ENCODE data around the gene MIDN. TPM values are rescaled to one million over a fixed set of nuclear protein-coding genes. Genes with fewer than 3 reads are reported as not detected.
A peak's percentile ranks its signal among the peaks of the same experiment; 100 is the strongest.

MIDN gene
- total RNA-seq, 1 donor from 2014 or later: 15.8 TPM

DNA sequence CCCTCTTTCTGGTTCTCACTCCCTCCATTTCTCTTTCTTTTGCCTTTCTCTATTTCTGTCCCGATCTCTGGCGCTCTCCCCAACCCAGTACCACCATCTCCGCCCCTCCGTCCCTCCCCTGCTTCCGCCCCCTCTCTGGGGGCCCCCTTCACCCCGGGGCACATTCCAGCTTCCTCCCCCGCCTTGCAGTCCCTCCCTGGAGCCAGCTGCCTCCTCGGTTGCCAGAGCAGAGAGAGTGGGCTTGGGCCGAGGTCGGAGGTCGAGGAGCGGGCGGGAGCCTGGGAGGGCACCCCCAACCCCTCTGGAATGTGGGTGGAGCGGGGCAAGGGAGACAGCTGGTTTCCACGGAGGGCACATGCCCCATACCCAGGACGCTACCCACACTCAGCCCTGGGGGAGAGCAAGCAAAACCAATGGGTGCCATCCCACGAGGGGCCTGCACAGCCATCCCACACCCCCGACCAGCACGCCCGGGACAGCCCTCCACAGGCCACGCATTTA is 14.3 kb downstream of the MIDN start:
- TF ChIP-seq, protein P1, sequence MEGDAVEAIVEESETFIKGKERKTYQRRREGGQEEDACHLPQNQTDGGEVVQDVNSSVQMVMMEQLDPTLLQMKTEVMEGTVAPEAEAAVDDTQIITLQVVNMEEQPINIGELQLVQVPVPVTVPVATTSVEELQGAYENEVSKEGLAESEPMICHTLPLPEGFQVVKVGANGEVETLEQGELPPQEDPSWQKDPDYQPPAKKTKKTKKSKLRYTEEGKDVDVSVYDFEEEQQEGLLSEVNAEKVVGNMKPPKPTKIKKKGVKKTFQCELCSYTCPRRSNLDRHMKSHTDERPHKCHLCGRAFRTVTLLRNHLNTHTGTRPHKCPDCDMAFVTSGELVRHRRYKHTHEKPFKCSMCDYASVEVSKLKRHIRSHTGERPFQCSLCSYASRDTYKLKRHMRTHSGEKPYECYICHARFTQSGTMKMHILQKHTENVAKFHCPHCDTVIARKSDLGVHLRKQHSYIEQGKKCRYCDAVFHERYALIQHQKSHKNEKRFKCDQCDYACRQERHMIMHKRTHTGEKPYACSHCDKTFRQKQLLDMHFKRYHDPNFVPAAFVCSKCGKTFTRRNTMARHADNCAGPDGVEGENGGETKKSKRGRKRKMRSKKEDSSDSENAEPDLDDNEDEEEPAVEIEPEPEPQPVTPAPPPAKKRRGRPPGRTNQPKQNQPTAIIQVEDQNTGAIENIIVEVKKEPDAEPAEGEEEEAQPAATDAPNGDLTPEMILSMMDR (IDR thresholded peaks at IDR 0.05; ENCODE audit: insufficient read depth, low read length, severe bottlenecking): no peak
- Histone ChIP-seq H3K4me3 (ENCODE audit: low read depth, low read length) (peak overlapping the region; percentile 75), H3K36me3 (ENCODE audit: control insufficient read depth, insufficient read depth, low read length) (no peaks in the 10 kb centered on the region), H3K27me3 (ENCODE audit: control insufficient read depth, insufficient read depth, low read length) (no peaks in the 10 kb centered on the region)
- no peak for FAIRE-seq
- no peak for DNase-seq (ENCODE audit: low read depth)

DNA sequence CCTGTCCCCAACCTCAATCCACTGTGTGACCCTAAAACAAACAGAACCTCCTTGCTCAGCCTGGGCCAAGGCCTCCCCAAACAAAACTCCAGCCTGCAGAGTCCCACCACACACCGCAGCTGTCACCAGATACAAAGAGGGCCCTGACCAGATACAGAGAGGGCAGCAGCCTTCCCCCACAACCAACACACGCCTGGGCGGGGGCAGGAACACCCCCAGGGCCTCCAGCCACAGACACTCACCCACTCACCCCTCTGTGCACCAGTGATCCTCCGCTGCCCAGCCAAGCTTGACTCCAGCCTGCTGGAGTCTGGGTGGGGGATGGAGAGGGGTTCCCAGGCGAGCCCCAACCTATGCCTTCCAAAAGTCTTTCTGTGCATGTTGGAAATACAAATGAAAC is 14.8 kb downstream of the MIDN start:
- DNase-seq (ENCODE audit: low read depth) (no peak), FAIRE-seq (no peak)
- TF ChIP-seq, protein P1 (IDR thresholded peaks at IDR 0.05; ENCODE audit: insufficient read depth, low read length, severe bottlenecking): no peak
- no peaks in the 10 kb centered on the region for H3K27me3 ChIP-seq (ENCODE audit: control insufficient read depth, insufficient read depth, low read length)
- H3K4me3 ChIP-seq (ENCODE audit: low read depth, low read length): no peak overlapping the region
- no peaks in the 10 kb centered on the region for H3K36me3 ChIP-seq (ENCODE audit: control insufficient read depth, insufficient read depth, low read length)

DNA sequence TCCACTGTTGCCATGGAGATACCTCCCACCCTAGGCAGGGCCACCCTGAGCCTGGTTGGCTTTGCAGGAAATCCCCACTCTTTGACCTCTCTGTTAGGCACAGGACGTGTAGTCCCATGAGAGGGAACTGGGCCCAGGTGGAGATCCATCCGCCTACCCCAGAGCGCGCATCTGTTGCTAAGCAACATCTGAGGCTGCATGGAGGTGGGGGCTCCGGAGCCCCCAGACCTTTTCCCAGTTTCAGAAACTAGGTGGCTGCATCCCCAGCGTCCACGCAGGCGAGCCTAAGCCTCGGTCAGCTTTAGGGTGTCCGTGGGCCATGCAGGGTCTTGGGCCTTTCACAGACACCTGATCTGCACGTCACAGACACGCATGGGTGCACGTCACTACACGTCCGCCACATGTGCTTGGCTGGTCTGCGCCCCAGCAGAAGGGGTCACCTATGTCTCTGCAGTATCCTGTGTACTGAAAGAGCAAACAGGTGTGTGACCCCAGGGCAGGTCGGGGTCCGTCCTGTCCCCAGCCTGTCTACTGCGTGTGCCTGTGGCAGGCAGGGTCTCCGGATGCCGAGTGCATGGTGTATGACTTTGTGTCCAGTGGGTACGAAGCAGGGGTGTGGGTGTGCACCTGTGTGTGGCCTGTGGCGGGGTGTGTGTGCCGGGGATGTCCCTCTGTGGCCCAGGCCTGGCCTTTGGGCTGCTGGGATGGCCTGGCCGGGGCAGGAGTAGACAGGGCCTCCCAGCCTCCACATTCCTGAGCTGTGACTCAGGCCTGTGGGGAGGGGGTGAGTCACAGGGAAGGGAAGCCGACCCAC is 16.6 kb downstream of the MIDN start:
- Histone ChIP-seq H3K4me3 (ENCODE audit: low read depth, low read length) (no peak overlapping the region), H3K27me3 (ENCODE audit: control insufficient read depth, insufficient read depth, low read length) (no peaks in the 10 kb centered on the region), H3K36me3 (ENCODE audit: control insufficient read depth, insufficient read depth, low read length) (no peaks in the 10 kb centered on the region)
- DNase-seq (ENCODE audit: low read depth): peak; percentile 70
- no peak for FAIRE-seq
- TF ChIP-seq, protein P1 (IDR thresholded peaks at IDR 0.05; ENCODE audit: insufficient read depth, low read length, severe bottlenecking): no peak

DNA sequence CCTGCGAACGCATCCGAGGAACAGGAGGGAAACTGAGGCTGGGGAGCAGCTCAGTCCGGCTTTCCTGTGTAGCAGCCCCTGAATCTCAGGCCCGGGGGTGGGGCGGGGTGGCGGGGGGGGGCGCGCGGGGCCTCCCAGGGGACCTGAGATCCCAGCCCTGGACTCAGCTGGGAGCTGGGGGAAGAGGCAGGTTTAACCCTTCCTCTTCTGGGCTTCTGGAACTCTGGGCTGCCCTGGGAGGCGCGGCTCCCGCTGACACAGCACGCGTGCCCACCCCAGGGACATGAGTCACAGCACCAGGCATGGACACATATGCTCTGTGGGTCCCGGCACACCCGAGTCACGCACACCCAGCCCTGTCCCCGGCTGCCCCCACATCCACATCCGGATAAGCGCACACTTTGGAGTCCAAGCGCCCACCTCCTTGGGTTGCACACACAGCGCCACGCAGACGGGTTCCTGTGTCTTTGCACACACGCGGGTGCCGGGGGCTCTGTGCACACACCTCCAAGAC is 17.3 kb downstream of the MIDN start:
- Histone ChIP-seq H3K27me3 (ENCODE audit: control insufficient read depth, insufficient read depth, low read length) (no peaks in the 10 kb centered on the region), H3K4me3 (ENCODE audit: low read depth, low read length) (peak overlapping the region; percentile 46), H3K36me3 (ENCODE audit: control insufficient read depth, insufficient read depth, low read length) (peaks cover 2% of the 10 kb centered on the region)
- FAIRE-seq (no peak), DNase-seq (ENCODE audit: low read depth) (no peak)
- TF ChIP-seq, protein P1 (IDR thresholded peaks at IDR 0.05; ENCODE audit: insufficient read depth, low read length, severe bottlenecking): no peak

DNA sequence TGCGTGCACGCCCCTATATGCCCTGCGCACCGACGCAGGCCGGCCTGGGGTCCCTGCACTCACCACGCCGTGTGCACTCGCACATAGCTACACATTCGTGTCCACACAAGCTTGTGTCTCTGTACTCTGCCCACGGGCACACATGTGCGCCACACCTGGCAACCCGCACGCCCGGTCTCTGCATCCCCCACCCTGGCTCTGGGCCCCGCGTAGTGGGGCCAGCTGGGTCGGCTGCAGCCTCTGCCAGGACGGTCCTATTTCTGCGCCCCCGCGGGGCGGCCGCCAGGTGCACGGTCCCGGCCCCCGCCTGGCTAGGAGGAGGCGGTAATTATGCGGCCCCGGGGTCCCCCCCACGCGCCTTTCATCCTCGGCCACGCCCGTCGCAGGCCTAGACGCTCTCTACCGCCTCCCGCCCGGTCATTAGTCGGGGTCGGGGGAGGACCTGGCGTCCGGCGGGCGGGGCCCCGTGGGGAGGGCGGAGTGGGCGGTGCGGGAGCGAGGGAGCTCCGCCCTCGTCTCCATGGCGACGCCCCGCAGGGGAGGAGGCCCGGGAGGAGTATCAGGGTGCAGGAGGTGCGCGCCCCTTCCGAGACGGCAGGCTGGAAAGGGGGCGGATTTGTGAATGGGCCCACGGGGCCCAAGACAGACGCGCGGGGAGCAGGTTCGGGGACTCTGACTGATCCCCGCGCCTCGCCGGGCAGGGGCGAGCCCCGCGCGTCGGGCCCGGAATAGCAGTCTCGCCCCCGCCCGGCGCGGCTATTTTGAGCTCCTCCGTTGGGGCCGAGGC is 17.9 kb downstream of the MIDN start:
- peaks cover 7% of the 10 kb centered on the region for H3K36me3 ChIP-seq (ENCODE audit: control insufficient read depth, insufficient read depth, low read length)
- TF ChIP-seq, protein P1 (IDR thresholded peaks at IDR 0.05; ENCODE audit: insufficient read depth, low read length, severe bottlenecking): no peak
- no peak for FAIRE-seq
- H3K27me3 ChIP-seq (ENCODE audit: control insufficient read depth, insufficient read depth, low read length): no peaks in the 10 kb centered on the region
- peak; percentile 56 for DNase-seq (ENCODE audit: low read depth)
- peak overlapping the region; percentile 46 for H3K4me3 ChIP-seq (ENCODE audit: low read depth, low read length)

Data from bronchial epithelial cell (primary cell).